ENCODE results near the gene MAPT. TPM values are rescaled to one million over a fixed set of nuclear protein-coding genes. Genes with fewer than 3 reads are reported as not detected.

The MAPT gene
- total and polyA plus RNA-seq, 2 experiments from 2014 or later, result 0.37 to 0.71 TPM

GRCh38 chr17:46049656-46050055 is 155.3 kb downstream of the MAPT start:
- H3K79me2 ChIP-seq, result peaks cover 39% of the 10 kb centered on the region
- 97% methylated on average over 5 of the region's 5 CpGs for WGBS (ENCODE audit: low lambda C conversion rate, missing lambda C conversion rate)
- no peaks in the 10 kb centered on the region for H3K9me2 ChIP-seq (replicated peaks; ENCODE audit: insufficient read depth)
- H3K4me3 ChIP-seq, result no peak overlapping the region
- H3K9me3 ChIP-seq (ENCODE audit: low read depth), result no peaks in the 10 kb centered on the region
- H2AFZ ChIP-seq, result no peak overlapping the region
- H3K4me1 ChIP-seq (ENCODE audit: insufficient read depth), result peaks cover 6% of the 10 kb centered on the region
- no peak overlapping the region for H3K4me2 ChIP-seq
- no peak for DNase-seq (ENCODE audit: low spot score)
- H3K27ac ChIP-seq, result no peak overlapping the region
- H3K27me3 ChIP-seq, result no peaks in the 10 kb centered on the region
- peaks cover 14% of the 10 kb centered on the region for H4K20me1 ChIP-seq (ENCODE audit: insufficient read depth, poor library complexity, severe bottlenecking)
- no peaks in the 10 kb centered on the region for H3K36me3 ChIP-seq (replicated peaks; ENCODE audit: insufficient read depth, low read depth)
- TF ChIP-seq CTCF (IDR thresholded peaks at IDR 0.05; ENCODE audit: poor library complexity) (no peak), EZH2phosphoT487 (IDR thresholded peaks at IDR 0.05; ENCODE audit: low read depth, severe bottlenecking, unreplicated experiment) (no peak), EZH2 (IDR thresholded peaks at IDR 0.05; ENCODE audit: borderline replicate concordance) (no peak)

- no peak overlapping the region for H2AFZ ChIP-seq
- H3K79me2 ChIP-seq, result peaks cover 65% of the 10 kb centered on the region
- TF ChIP-seq EZH2phosphoT487 (IDR thresholded peaks at IDR 0.05; ENCODE audit: low read depth, severe bottlenecking, unreplicated experiment) (no peak), CTCF (IDR thresholded peaks at IDR 0.05; ENCODE audit: poor library complexity) (no peak)
- no peak overlapping the region for H3K4me3 ChIP-seq
- no peaks in the 10 kb centered on the region for H3K36me3 ChIP-seq (replicated peaks; ENCODE audit: insufficient read depth, low read depth)
- no peak overlapping the region for H3K4me2 ChIP-seq
- H4K20me1 ChIP-seq (ENCODE audit: insufficient read depth, poor library complexity, severe bottlenecking), result peaks cover 14% of the 10 kb centered on the region
- no peaks in the 10 kb centered on the region for H3K27me3 ChIP-seq
- DNase-seq (ENCODE audit: low spot score), result no peak
- no peak overlapping the region for H3K27ac ChIP-seq
- H3K9me3 ChIP-seq (ENCODE audit: low read depth), result no peaks in the 10 kb centered on the region
- peaks cover 4% of the 10 kb centered on the region for H3K4me1 ChIP-seq (ENCODE audit: insufficient read depth)
- 91% methylated on average over 8 of the region's 8 CpGs for WGBS (ENCODE audit: low lambda C conversion rate, missing lambda C conversion rate)
- no peaks in the 10 kb centered on the region for H3K9me2 ChIP-seq (replicated peaks; ENCODE audit: insufficient read depth)
Observed at GRCh38 chr17:46053911-46054534, 159.7 kb downstream of the MAPT start.

- no peaks in the 10 kb centered on the region for H3K9me3 ChIP-seq (ENCODE audit: low read depth)
- H3K4me2 ChIP-seq, result no peak overlapping the region
- WGBS (ENCODE audit: low lambda C conversion rate, missing lambda C conversion rate), result 77% methylated on average over 4 of the region's 4 CpGs
- peaks cover under 1% of the 10 kb centered on the region for H3K4me1 ChIP-seq (ENCODE audit: insufficient read depth)
- peaks cover 68% of the 10 kb centered on the region for H3K79me2 ChIP-seq
- H3K4me3 ChIP-seq, result no peak overlapping the region
- H3K9me2 ChIP-seq (replicated peaks; ENCODE audit: insufficient read depth), result no peaks in the 10 kb centered on the region
- no peak overlapping the region for H2AFZ ChIP-seq
- DNase-seq (ENCODE audit: low spot score), result no peak
- TF ChIP-seq CTCF (IDR thresholded peaks at IDR 0.05; ENCODE audit: poor library complexity), result no peak
- no peak for TF ChIP-seq EZH2 (IDR thresholded peaks at IDR 0.05; ENCODE audit: borderline replicate concordance)
- TF ChIP-seq EZH2phosphoT487 (IDR thresholded peaks at IDR 0.05; ENCODE audit: low read depth, severe bottlenecking, unreplicated experiment), result no peak
- H3K36me3 ChIP-seq (replicated peaks; ENCODE audit: insufficient read depth, low read depth), result no peaks in the 10 kb centered on the region
- peaks cover 2% of the 10 kb centered on the region for H4K20me1 ChIP-seq (ENCODE audit: insufficient read depth, poor library complexity, severe bottlenecking)
- no peaks in the 10 kb centered on the region for H3K27me3 ChIP-seq
- no peak overlapping the region for H3K27ac ChIP-seq
Observed at GRCh38 chr17:46056800-46057304, 162.5 kb downstream of the MAPT start.
